ENCODE measurements around the gene TNNI2.
"Not testable (repeated sequence)": the region's sequence is repeated elsewhere in the genome, so short reads cannot be mapped to it uniquely, and the experiment has no call there.

TNNI2 gene

GRCh38 chr11:1838426-1839144, at the start of gene TNNI2:
Gene TNNI2, plus strand, starts transcription at chr11:1838981. Its CDS starts 716 bp downstream, at chr11:1839697.
- no peak for DNase-seq
- no peak within 1 kb of the TSS for H3K4me3 Mint-ChIP-seq
- peaks cover 36% of the 10 kb centered on the region for H3K27me3 Mint-ChIP-seq
- CTCF ChIA-PET: interaction anchor here (1.3 to 1.7 kb wide), 4 partner anchors 11 to 313 kb away, joined by 3 to 7 read pairs (median 6); no protein-coding TSS in a partner anchor
- no peaks in the 10 kb centered on the region for H3K36me3 Mint-ChIP-seq
- peaks cover 17% of the 10 kb centered on the region for H3K4me1 Mint-ChIP-seq
- no peaks in the 10 kb centered on the region for H3K9me3 Mint-ChIP-seq
- H3K27ac Mint-ChIP-seq: no peak within 1 kb of the TSS

GRCh38 chr11:1791912-1792311, 46.9 kb upstream of the TNNI2 start:
- CTCF ChIA-PET: no interaction called here
- DNase-seq: no peak
- Mint-ChIP-seq H3K4me1 (peaks cover 14% of the 10 kb centered on the region), H3K27me3 (peaks cover 54% of the 10 kb centered on the region), H3K4me3 (no peak overlapping the region), H3K27ac (no peak overlapping the region), H3K9me3 (peaks cover 3% of the 10 kb centered on the region), H3K36me3 (no peaks in the 10 kb centered on the region)

GRCh38 chr11:1792461-1792860, 46.3 kb upstream of the TNNI2 start:
- H3K9me3 Mint-ChIP-seq: peaks cover 3% of the 10 kb centered on the region
- H3K36me3 Mint-ChIP-seq: no peaks in the 10 kb centered on the region
- DNase-seq: no peak
- H3K27me3 Mint-ChIP-seq: peaks cover 59% of the 10 kb centered on the region
- H3K4me3 Mint-ChIP-seq: peak overlapping the region; percentile 19
- CTCF ChIA-PET: no interaction called here
- no peak overlapping the region for H3K27ac Mint-ChIP-seq
- H3K4me1 Mint-ChIP-seq: peaks cover 14% of the 10 kb centered on the region

GRCh38 chr11:1793081-1793480, 45.7 kb upstream of the TNNI2 start:
- peaks cover 64% of the 10 kb centered on the region for H3K27me3 Mint-ChIP-seq
- H3K9me3 Mint-ChIP-seq: peaks cover 3% of the 10 kb centered on the region
- H3K36me3 Mint-ChIP-seq: no peaks in the 10 kb centered on the region
- no peak for DNase-seq
- no peak overlapping the region for H3K4me3 Mint-ChIP-seq
- CTCF ChIA-PET: no interaction called here
- no peak overlapping the region for H3K27ac Mint-ChIP-seq
- H3K4me1 Mint-ChIP-seq: peaks cover 14% of the 10 kb centered on the region

GRCh38 chr11:1796413-1797011, 42.3 kb upstream of the TNNI2 start:
- Mint-ChIP-seq H3K4me1 (peaks cover 14% of the 10 kb centered on the region), H3K36me3 (no peaks in the 10 kb centered on the region), H3K27ac (no peak overlapping the region), H3K9me3 (peaks cover 3% of the 10 kb centered on the region), H3K27me3 (peaks cover 52% of the 10 kb centered on the region), H3K4me3 (no peak overlapping the region)
- CTCF ChIA-PET: interaction anchor here (1.1 to 1.2 kb wide), 2 partner anchors 36 to 102 kb away, joined by 3 read pairs; no protein-coding TSS in a partner anchor
- DNase-seq: no peak

- Mint-ChIP-seq H3K4me1 (peaks cover 8% of the 10 kb centered on the region), H3K27ac (no peak overlapping the region)
- CTCF ChIA-PET: interaction anchor here (0.7 to 1.4 kb wide), 4 partner anchors 9 to 148 kb away, joined by 3 read pairs; no protein-coding TSS in a partner anchor
Observed at GRCh38 chr11:1797391-1798125, 41.2 kb upstream of the TNNI2 start.

GRCh38 chr11:1803246-1803645, 35.5 kb upstream of the TNNI2 start:
- Mint-ChIP-seq H3K27ac (no peak overlapping the region), H3K4me3 (no peak overlapping the region), H3K4me1 (no peaks in the 10 kb centered on the region), H3K27me3 (peaks cover 30% of the 10 kb centered on the region), H3K36me3 (no peaks in the 10 kb centered on the region), H3K9me3 (no peaks in the 10 kb centered on the region)
- DNase-seq: no peak
- CTCF ChIA-PET: interaction anchor here (1.9 kb wide), 1 partner anchor 30 kb away, joined by 6 read pairs; no protein-coding TSS in a partner anchor

More at GRCh38 chr11:1797391-1798125, 41.2 kb upstream of the TNNI2 start:
- no peak for DNase-seq
- Mint-ChIP-seq H3K36me3 (no peaks in the 10 kb centered on the region), H3K27me3 (peaks cover 43% of the 10 kb centered on the region), H3K4me3 (no peak overlapping the region), H3K9me3 (peaks cover 3% of the 10 kb centered on the region)

GRCh38 chr11:1803835-1804519, 34.8 kb upstream of the TNNI2 start:
- CTCF ChIA-PET: interaction anchor here (1.9 kb wide), 1 partner anchor 29 kb away, joined by 6 read pairs; no protein-coding TSS in a partner anchor
- H3K36me3 Mint-ChIP-seq, H3K27ac Mint-ChIP-seq, DNase-seq, H3K4me1 Mint-ChIP-seq, H3K9me3 Mint-ChIP-seq, H3K4me3 Mint-ChIP-seq: not testable (repeated sequence)
- peaks cover 30% of the 10 kb centered on the region for H3K27me3 Mint-ChIP-seq

GRCh38 chr11:1805525-1805924, 33.3 kb upstream of the TNNI2 start:
- no peaks in the 10 kb centered on the region for H3K4me1 Mint-ChIP-seq
- DNase-seq: no peak
- no peak overlapping the region for H3K27ac Mint-ChIP-seq
- H3K27me3 Mint-ChIP-seq: peaks cover 35% of the 10 kb centered on the region
- no peaks in the 10 kb centered on the region for H3K36me3 Mint-ChIP-seq
- no peaks in the 10 kb centered on the region for H3K9me3 Mint-ChIP-seq
- H3K4me3 Mint-ChIP-seq: no peak overlapping the region
- CTCF ChIA-PET: interaction anchor here (0.7 to 2.0 kb wide), 4 partner anchors 12 to 155 kb away, joined by 3 to 8 read pairs (median 4); no protein-coding TSS in a partner anchor

GRCh38 chr11:1807264-1807995, 31.4 kb upstream of the TNNI2 start:
- CTCF ChIA-PET: interaction anchor here (0.6 to 1.2 kb wide), 3 partner anchors 9 to 69 kb away, joined by 3 to 5 read pairs (median 3); no protein-coding TSS in a partner anchor
- Mint-ChIP-seq H3K36me3 (no peaks in the 10 kb centered on the region), H3K9me3 (no peaks in the 10 kb centered on the region), H3K27me3 (peaks cover 47% of the 10 kb centered on the region), H3K4me3 (no peak overlapping the region), H3K4me1 (no peaks in the 10 kb centered on the region), H3K27ac (no peak overlapping the region)
- DNase-seq: no peak

GRCh38 chr11:1810761-1811160, 28.0 kb upstream of the TNNI2 start:
- Mint-ChIP-seq H3K27ac (no peak overlapping the region), H3K27me3 (peaks cover 45% of the 10 kb centered on the region), H3K4me1 (no peaks in the 10 kb centered on the region), H3K4me3 (no peak overlapping the region), H3K36me3 (no peaks in the 10 kb centered on the region), H3K9me3 (no peaks in the 10 kb centered on the region)
- no peak for DNase-seq
- CTCF ChIA-PET: no interaction called here

GRCh38 chr11:1812274-1812673, 26.5 kb upstream of the TNNI2 start:
- no peak for DNase-seq
- CTCF ChIA-PET: interaction anchor here (0.7 to 2.2 kb wide), 2 partner anchors 21 to 118 kb away, joined by 3 to 8 read pairs; no protein-coding TSS in a partner anchor
- Mint-ChIP-seq H3K4me1 (no peaks in the 10 kb centered on the region), H3K27ac (no peak overlapping the region), H3K27me3 (peaks cover 51% of the 10 kb centered on the region), H3K36me3 (no peaks in the 10 kb centered on the region), H3K9me3 (no peaks in the 10 kb centered on the region), H3K4me3 (no peak overlapping the region)

GRCh38 chr11:1812801-1813200, 26.0 kb upstream of the TNNI2 start:
- peaks cover 2% of the 10 kb centered on the region for H3K9me3 Mint-ChIP-seq
- peaks cover 49% of the 10 kb centered on the region for H3K27me3 Mint-ChIP-seq
- H3K4me3 Mint-ChIP-seq: no peak overlapping the region
- no peaks in the 10 kb centered on the region for H3K4me1 Mint-ChIP-seq
- H3K36me3 Mint-ChIP-seq: no peaks in the 10 kb centered on the region
- H3K27ac Mint-ChIP-seq: no peak overlapping the region
- no peak for DNase-seq
- CTCF ChIA-PET: interaction anchor here (2.2 kb wide), 1 partner anchor 20 kb away, joined by 8 read pairs; no protein-coding TSS in a partner anchor

Measured in activated naive CD4-positive, alpha-beta T cell treated with anti-CD3 and anti-CD28 coated beads, Interleukin-2, amount 10 ng/mL, durations not matched to agents 7 days and 5 days (primary cell).